H1 (cell line): ENCODE measurements around the gene RYR3. TPM values are rescaled to one million over a fixed set of nuclear protein-coding genes. Genes with fewer than 3 reads are reported as not detected.

ENCODE experiments used
- CTCF ChIA-PET: fragments of 300-600 bp; sonication (Branson Sonifier 250); formaldehyde crosslinking; loops from one replicate; lab custom pipeline; 2021; ENCODE audit not compliant: partially characterized antibody; lab: Charles Lee
- POLR2A ChIA-PET: fragments of 300-600 bp; sonication (Branson Sonifier 250); formaldehyde crosslinking; loops from one replicate; lab custom pipeline; 2021; ENCODE audit warnings: inconsistent platforms; ENCODE audit not compliant: partially characterized antibody; lab: Charles Lee
- DNase-seq, 2 experiments: peaks; one replicate each; pipeline versions ENCODE4 v3.0.0 to v3.0.0-alpha.2; 2010 to 2022; ENCODE audit warnings: low spot score in 2 of 2, low read depth in 1 of 2, mixed read lengths in 1 of 2
- FAIRE-seq: peaks from 2 replicates; lab custom pipeline; 2011; peaks lifted over from hg19 to GRCh38; lab: Jason Lieb, UNC
- H2AFZ ChIP-seq: 2 replicates; pipeline ENCODE4 v1.8.1; 2012; ENCODE audit warnings: low read length, inconsistent platforms
- H2AK5ac ChIP-seq: 2 replicates; pipeline ENCODE4 v1.6.1; 2013; ENCODE audit warnings: low read depth, low read length
- H2BK120ac ChIP-seq: replicated peaks from 2 replicates; pipeline ENCODE3; 2013; ENCODE audit warnings: low read depth, low read length, inconsistent platforms
- H2BK12ac ChIP-seq: 2 replicates; pipeline ENCODE4 v1.6.1; 2013; ENCODE audit warnings: low read depth, low read length
- H2BK15ac ChIP-seq: 2 replicates; pipeline ENCODE4 v1.6.1; 2013; ENCODE audit warnings: low read length
- H2BK20ac ChIP-seq: 2 replicates; pipeline ENCODE4 v1.6.1; 2013; ENCODE audit warnings: low read length
- H2BK5ac ChIP-seq: 2 replicates; pipeline ENCODE4 v1.6.1; 2013; ENCODE audit warnings: low read depth, low read length
- H3K14ac ChIP-seq: 2 replicates; pipeline ENCODE4 v1.6.1; 2013; ENCODE audit warnings: inconsistent platforms; ENCODE audit not compliant: insufficient read length
- H3K18ac ChIP-seq: 2 replicates; pipeline ENCODE4 v1.6.1; 2013; ENCODE audit warnings: low read length; ENCODE audit errors: extremely low read depth
- H3K23ac ChIP-seq: 2 replicates; pipeline ENCODE4 v1.6.1; 2013; ENCODE audit warnings: inconsistent platforms; ENCODE audit not compliant: insufficient read length
- H3K23me2 ChIP-seq: 2 replicates; pipeline ENCODE4 v1.6.1; 2013; ENCODE audit warnings: low read depth, low read length
- H3K27ac ChIP-seq: 2 replicates; pipeline ENCODE4 v1.6.1; 2011; ENCODE audit warnings: low read depth, low read length, inconsistent platforms
- H3K27me3 ChIP-seq, 4 experiments: replicated peaks in 1 of 4; 1 replicate in 1 of 4; 2 replicates in 3 of 4; pipeline versions ENCODE4 v1.6.1 to v1.8.1; 2011 to 2013; ENCODE audit warnings: low read length in 3 of 4, mild to moderate bottlenecking in 3 of 4, inconsistent platforms in 2 of 4, mixed read lengths in 2 of 4, moderate library complexity in 1 of 4; ENCODE audit not compliant: control insufficient read depth in 3 of 4, insufficient read depth in 3 of 4; ENCODE audit errors: extremely low read depth in 1 of 4
- H3K36me3 ChIP-seq, 4 experiments: 2 replicates each; pipeline versions ENCODE4 v1.6.1 to v1.8.1; 2011 to 2013; ENCODE audit warnings: mild to moderate bottlenecking in 4 of 4, low read length in 3 of 4, moderate library complexity in 2 of 4, control low read depth in 1 of 4, inconsistent platforms in 1 of 4; ENCODE audit not compliant: insufficient read depth in 4 of 4, control insufficient read depth in 2 of 4
- H3K4ac ChIP-seq: replicated peaks from 2 replicates; pipeline ENCODE3; 2013; ENCODE audit warnings: low read length, low read depth, mixed read lengths, inconsistent platforms; ENCODE audit not compliant: insufficient read length
- H3K4me1 ChIP-seq, 4 experiments: replicated peaks in 1 of 4; 1 replicate in 1 of 4; 2 replicates in 3 of 4; pipeline versions ENCODE4 v1.6.1 to v1.8.1; 2011 to 2013; ENCODE audit warnings: low read length in 3 of 4, inconsistent platforms in 2 of 4, mixed read lengths in 1 of 4; ENCODE audit not compliant: insufficient read depth in 4 of 4, control insufficient read depth in 3 of 4
- H3K4me2 ChIP-seq, 2 experiments: 2 replicates each; pipeline versions ENCODE4 v1.6.1 to v1.8.1; 2011 to 2013; ENCODE audit warnings: low read depth in 2 of 2, low read length in 2 of 2, control low read depth in 1 of 2, inconsistent platforms in 1 of 2, mild to moderate bottlenecking in 1 of 2; ENCODE audit not compliant: insufficient read depth in 1 of 2
- H3K4me3 ChIP-seq, 4 experiments: fragments of 200-600, 300-600 bp in 1 of 4; sonication (generic), shearing (Covaris generic), sonication (Bioruptor Twin) in 1 of 4; 2 replicates each; pipeline versions ENCODE4 v1.5.1 to v1.8.1; 2011 to 2016; ENCODE audit warnings: low read length in 4 of 4, low read depth in 3 of 4, control low read depth in 2 of 4, inconsistent platforms in 2 of 4, mild to moderate bottlenecking in 2 of 4, mixed read lengths in 1 of 4, moderate library complexity in 1 of 4; ENCODE audit not compliant: insufficient read depth in 2 of 4; ENCODE audit errors: extremely low read depth in 1 of 4
- H3K56ac ChIP-seq: replicated peaks from 2 replicates; pipeline ENCODE3; 2013; ENCODE audit warnings: low read depth, mild to moderate bottlenecking, mixed read lengths, low read length, inconsistent platforms; ENCODE audit not compliant: insufficient read length
- H3K79me1 ChIP-seq: 2 replicates; pipeline ENCODE4 v1.6.1; 2013; ENCODE audit warnings: low read depth, low read length, control low read depth
- H3K79me2 ChIP-seq, 2 experiments: 2 replicates each; pipeline versions ENCODE4 v1.6.1 to v1.8.1; 2012 to 2013; ENCODE audit warnings: low read length in 2 of 2, mild to moderate bottlenecking in 2 of 2, inconsistent platforms in 1 of 2; ENCODE audit not compliant: insufficient read depth in 2 of 2, control insufficient read depth in 1 of 2
- H3K9ac ChIP-seq, 4 experiments: replicated peaks in 1 of 4; 1 replicate in 1 of 4; 2 replicates in 3 of 4; pipeline versions ENCODE4 v1.6.1 to v1.8.1; 2011 to 2013; ENCODE audit warnings: low read depth in 3 of 4, low read length in 3 of 4, control low read depth in 2 of 4, mild to moderate bottlenecking in 2 of 4, moderate library complexity in 2 of 4, inconsistent platforms in 1 of 4; ENCODE audit errors: extremely low read depth in 1 of 4
- H3K9me3 ChIP-seq, 2 experiments: 2 replicates each; pipeline versions ENCODE4 v1.6.1 to v1.8.1; 2012 to 2013; ENCODE audit warnings: mild to moderate bottlenecking in 2 of 2, moderate library complexity in 2 of 2, control low read depth in 1 of 2, inconsistent platforms in 1 of 2, low read depth in 1 of 2, low read length in 1 of 2, mixed read lengths in 1 of 2; ENCODE audit not compliant: insufficient read depth in 2 of 2
- H4K20me1 ChIP-seq, 2 experiments: replicated peaks in 1 of 2; 2 replicates each; pipeline versions ENCODE3 to v1.8.1; 2011 to 2013; ENCODE audit warnings: inconsistent platforms in 2 of 2, low read length in 2 of 2, mild to moderate bottlenecking in 1 of 2; ENCODE audit not compliant: insufficient read depth in 2 of 2, control insufficient read depth in 1 of 2
- H4K5ac ChIP-seq: 2 replicates; pipeline ENCODE4 v1.6.1; 2013; ENCODE audit warnings: low read length, low read depth, mixed read lengths, inconsistent platforms; ENCODE audit not compliant: insufficient read length
- H4K8ac ChIP-seq: 2 replicates; pipeline ENCODE4 v1.8.0; 2013; ENCODE audit warnings: mild to moderate bottlenecking, moderate library complexity, low read length, inconsistent platforms; ENCODE audit not compliant: insufficient read depth; ENCODE audit errors: extremely low read depth
- H4K91ac ChIP-seq: replicated peaks from 2 replicates; pipeline ENCODE3; 2013; ENCODE audit warnings: low read length, mixed read lengths, inconsistent platforms; ENCODE audit not compliant: insufficient read length
- EZH2 ChIP-seq: fragments of 200-600 bp; sonication (generic); IDR thresholded peaks from 2 replicates; pipeline ENCODE4 v1.7.1; 2012; ENCODE audit warnings: low read depth, mild to moderate bottlenecking, moderate library complexity, low read length, inconsistent platforms; ENCODE audit not compliant: severe bottlenecking
- FOSL1 ChIP-seq: IDR thresholded peaks from 2 replicates; pipeline ENCODE4 v1.6.1; 2011; ENCODE audit warnings: mild to moderate bottlenecking, low read depth, low read length, moderate library complexity; ENCODE audit not compliant: insufficient read depth
- GTF2F1 ChIP-seq: IDR thresholded peaks from 2 replicates; pipeline ENCODE4 v1.6.1; 2012; ENCODE audit warnings: low read depth, low read length, improper control_type of control experiment, borderline replicate concordance
- JUN ChIP-seq: IDR thresholded peaks from 2 replicates; pipeline ENCODE4 v1.6.1; 2011; ENCODE audit warnings: low read depth, mild to moderate bottlenecking, improper control_type of control experiment, low read length
- JUND ChIP-seq: IDR thresholded peaks from 2 replicates; pipeline ENCODE4 v1.6.1; 2011; ENCODE audit warnings: mild to moderate bottlenecking, improper control_type of control experiment, low read length
- KDM1A ChIP-seq: fragments of 200-600, 300-600 bp; sonication (generic); IDR thresholded peaks from 2 replicates; pipeline ENCODE4 v1.7.1; 2016; ENCODE audit warnings: mild to moderate bottlenecking, low read length, borderline replicate concordance
- RAD21 ChIP-seq, 2 experiments: IDR thresholded peaks in 1 of 2; conservative IDR thresholded peaks in 1 of 2; 2 replicates each; pipeline ENCODE4 v1.6.1; 2011; ENCODE audit warnings: low read depth in 2 of 2, low read length in 2 of 2, improper control_type of control experiment in 1 of 2, inconsistent platforms in 1 of 2, mild to moderate bottlenecking in 1 of 2, moderate library complexity in 1 of 2
- TEAD4 ChIP-seq: IDR thresholded peaks from 2 replicates; pipeline ENCODE4 v1.6.1; 2012; ENCODE audit warnings: low read depth, low read length, inconsistent platforms, mixed read lengths
- WGBS, 2 experiments: shearing (Covaris generic) in 1 of 2; methylation state at CpG; one replicate each; pipeline versions ENCODE4 v1.1.6 to v1.1.7; 2013 to 2015; ENCODE audit warnings: low lambda C conversion rate in 2 of 2, mixed read lengths in 2 of 2, inconsistent platforms in 1 of 2, low coverage in 1 of 2, missing lambda C conversion rate in 1 of 2; ENCODE audit not compliant: insufficient replicate concordance in 2 of 2, insufficient coverage in 1 of 2, insufficient read length in 1 of 2; ENCODE audit errors: extremely low coverage in 1 of 2, missing lambda C conversion rate in 1 of 2; 5-methylcytosine and 5-hydroxymethylcytosine counted together
- polyA plus RNA-seq, 7 experiments: library from polyadenylated mRNA; depleted of rRNA in 3 of 7; stranded (reverse) in 5 of 7; unstranded in 2 of 7; fragments of >200 nt in 5 of 7; fragments of 200-250 nt in 2 of 7; gene quantifications; 1 replicate in 5 of 7; 2 replicates in 1 of 7; 4 replicates in 1 of 7; pipeline versions ENCODE4 v1.2.1 to v1.2.3, GENCODE V29; 2011 to 2013; ENCODE audit warnings: missing spikeins in 2 of 7, mixed read lengths in 2 of 7
- total RNA-seq: library from RNA; stranded (reverse); fragmentation: NEBNext Ultra II Directional; extraction: Animal tissue kit (Norgen Biotek cat#: 25700); gene quantifications from 2 replicates; pipeline ENCODE4 v1.2.1, GENCODE V29; 2021
- TF ChIP-seq, protein P1 (sequence below), 3 experiments: IDR thresholded peaks; 1 replicate in 2 of 3; 2 replicates in 1 of 3; pipeline versions ENCODE4 v1.5.1 to v1.6.1; 2011; ENCODE audit warnings: low read length in 3 of 3, mild to moderate bottlenecking in 3 of 3, inconsistent platforms in 2 of 3, low read depth in 1 of 3, moderate library complexity in 1 of 3; ENCODE audit not compliant: insufficient read depth in 1 of 3; ENCODE audit errors: control extremely low read depth in 1 of 3
- TF ChIP-seq, protein P2 (sequence below): IDR thresholded peaks from 2 replicates; pipeline ENCODE4 v1.6.1; 2011; ENCODE audit warnings: low read depth, mild to moderate bottlenecking, low read length; ENCODE audit not compliant: insufficient read depth

Gene RYR3
- total and polyA plus RNA-seq, 2 of the 8 experiments (the other 6 are each of a cell fraction or from before 2014, with no cell fraction given): 0.33 to 3.4 TPM

DNA sequence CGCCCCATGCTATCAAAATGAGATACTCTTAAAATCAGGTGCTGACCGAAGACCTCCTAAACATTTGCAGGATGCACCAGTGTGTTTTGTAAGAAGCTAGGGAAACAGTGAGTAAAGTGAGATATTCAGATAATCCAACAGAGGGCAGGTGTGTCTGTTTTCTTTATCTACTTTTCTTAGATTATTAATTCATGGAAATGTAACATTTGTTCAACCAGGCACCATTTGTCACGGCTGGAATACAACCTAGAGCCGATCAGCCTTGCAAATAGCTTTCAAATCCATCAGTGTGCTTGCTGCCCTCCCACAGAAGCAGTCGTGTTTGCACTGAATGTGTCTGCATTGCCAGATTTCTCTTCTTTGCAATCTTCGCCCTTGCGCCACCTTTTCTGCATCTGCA is 455.6 kb downstream of the RYR3 start:
- Histone ChIP-seq H4K91ac (no peak overlapping the region), H3K4me1 (no peaks in the 10 kb centered on the region; a peak in 2 of 7 replicates), H3K4me2 (no peak overlapping the region), H3K27me3 (no peaks in the 10 kb centered on the region), H3K14ac (no peak overlapping the region), H3K9ac (no peak overlapping the region), H2BK15ac (no peak overlapping the region), H2AK5ac (no peak overlapping the region), H3K23me2 (no peaks in the 10 kb centered on the region), H4K5ac (no peak overlapping the region), H4K20me1 (no peaks in the 10 kb centered on the region), H3K4me3 (no peak overlapping the region), H2BK120ac (no peak overlapping the region), H3K79me2 (no peaks in the 10 kb centered on the region), H3K27ac (no peak overlapping the region), H3K18ac (no peak overlapping the region), H3K56ac (no peak overlapping the region), H2BK5ac (no peak overlapping the region), H3K36me3 (no peaks in the 10 kb centered on the region), H3K9me3 (no peaks in the 10 kb centered on the region), H2AFZ (peak overlapping the region; percentile 92), H3K79me1 (no peaks in the 10 kb centered on the region), H3K4ac (no peak overlapping the region), H3K23ac (no peak overlapping the region), H4K8ac (no peak overlapping the region), H2BK12ac (no peak overlapping the region), H2BK20ac (no peak overlapping the region)
- 81% methylated on average over 7 of the region's 7 CpGs; no CpG with 5 or more reads in 1 of the 2 experiments for WGBS, 2 experiments
- DNase-seq: no peak
- no peak for FAIRE-seq
- ChIA-PET POLR2A (no interaction called here), CTCF (interaction anchor here (0.6 to 3.6 kb wide), 7 partner anchors 23 to 228 kb away, joined by 3 to 13 read pairs (median 4); no protein-coding TSS in a partner anchor)
- TF ChIP-seq EZH2 (no peak), RAD21 (IDR thresholded peaks at IDR 0.05 in 1 of 2, conservative IDR thresholded peaks at IDR 0.05 in 1 of 2; ENCODE audit: low read depth in 2 of 2, low read length in 2 of 2) (peak; percentile 21 to 22; a peak in 3 of 4 replicates), KDM1A (no peak), JUND (no peak), GTF2F1 (no peak), TEAD4 (no peak), FOSL1 (no peak), JUN (no peak)
- TF ChIP-seq, protein P1, sequence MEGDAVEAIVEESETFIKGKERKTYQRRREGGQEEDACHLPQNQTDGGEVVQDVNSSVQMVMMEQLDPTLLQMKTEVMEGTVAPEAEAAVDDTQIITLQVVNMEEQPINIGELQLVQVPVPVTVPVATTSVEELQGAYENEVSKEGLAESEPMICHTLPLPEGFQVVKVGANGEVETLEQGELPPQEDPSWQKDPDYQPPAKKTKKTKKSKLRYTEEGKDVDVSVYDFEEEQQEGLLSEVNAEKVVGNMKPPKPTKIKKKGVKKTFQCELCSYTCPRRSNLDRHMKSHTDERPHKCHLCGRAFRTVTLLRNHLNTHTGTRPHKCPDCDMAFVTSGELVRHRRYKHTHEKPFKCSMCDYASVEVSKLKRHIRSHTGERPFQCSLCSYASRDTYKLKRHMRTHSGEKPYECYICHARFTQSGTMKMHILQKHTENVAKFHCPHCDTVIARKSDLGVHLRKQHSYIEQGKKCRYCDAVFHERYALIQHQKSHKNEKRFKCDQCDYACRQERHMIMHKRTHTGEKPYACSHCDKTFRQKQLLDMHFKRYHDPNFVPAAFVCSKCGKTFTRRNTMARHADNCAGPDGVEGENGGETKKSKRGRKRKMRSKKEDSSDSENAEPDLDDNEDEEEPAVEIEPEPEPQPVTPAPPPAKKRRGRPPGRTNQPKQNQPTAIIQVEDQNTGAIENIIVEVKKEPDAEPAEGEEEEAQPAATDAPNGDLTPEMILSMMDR (IDR thresholded peaks at IDR 0.05; ENCODE audit: control extremely low read depth in 1 of 3, insufficient read depth in 1 of 3, low read depth in 1 of 3, low read length in 3 of 3): peak in 1 of 3 experiments; percentile 12; a peak in 1 of 4 replicates
- TF ChIP-seq, protein P2, sequence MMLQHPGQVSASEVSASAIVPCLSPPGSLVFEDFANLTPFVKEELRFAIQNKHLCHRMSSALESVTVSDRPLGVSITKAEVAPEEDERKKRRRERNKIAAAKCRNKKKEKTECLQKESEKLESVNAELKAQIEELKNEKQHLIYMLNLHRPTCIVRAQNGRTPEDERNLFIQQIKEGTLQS: no peak
